Measurements from ENCODE around the gene ITGB3. TPM values are rescaled to one million over a fixed set of nuclear protein-coding genes. Genes with fewer than 3 reads are reported as not detected.

The ITGB3 gene
- total and polyA plus RNA-seq, 9 of the 15 experiments (the other 6 are each of a cell fraction or from before 2014, with no cell fraction given): 0.08 to 2.6 (median 0.62) TPM; not detected in 1

DNA sequence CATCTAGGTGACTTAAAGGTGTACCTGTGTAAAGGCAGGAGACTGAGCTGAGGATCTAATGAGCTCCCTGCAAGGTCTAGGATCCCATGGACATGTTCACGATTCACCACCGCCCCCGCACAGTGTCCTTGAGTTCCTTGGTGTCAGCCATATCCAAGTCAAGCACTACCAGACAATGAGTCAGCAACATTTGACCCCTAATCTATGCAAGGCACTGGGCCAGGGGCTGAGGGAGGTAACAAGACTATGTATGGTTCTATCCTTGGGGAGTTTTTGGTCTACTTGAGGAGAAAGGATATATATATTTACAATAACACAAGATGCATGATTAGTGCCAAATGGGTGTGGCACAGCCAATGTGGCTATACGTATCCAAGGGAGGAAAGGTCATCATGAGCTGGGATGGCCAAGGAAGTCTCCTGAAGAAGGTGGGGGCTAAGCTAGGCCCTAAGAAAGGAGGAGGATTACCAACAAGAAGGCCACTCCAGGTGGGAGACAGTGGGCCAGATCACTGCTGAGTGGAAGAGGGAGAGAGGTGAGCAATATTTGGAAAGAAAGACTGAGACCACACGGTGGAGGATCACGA lies 35.0 kb downstream of the ITGB3 start (continued):
- TF ChIP-seq, protein P1, sequence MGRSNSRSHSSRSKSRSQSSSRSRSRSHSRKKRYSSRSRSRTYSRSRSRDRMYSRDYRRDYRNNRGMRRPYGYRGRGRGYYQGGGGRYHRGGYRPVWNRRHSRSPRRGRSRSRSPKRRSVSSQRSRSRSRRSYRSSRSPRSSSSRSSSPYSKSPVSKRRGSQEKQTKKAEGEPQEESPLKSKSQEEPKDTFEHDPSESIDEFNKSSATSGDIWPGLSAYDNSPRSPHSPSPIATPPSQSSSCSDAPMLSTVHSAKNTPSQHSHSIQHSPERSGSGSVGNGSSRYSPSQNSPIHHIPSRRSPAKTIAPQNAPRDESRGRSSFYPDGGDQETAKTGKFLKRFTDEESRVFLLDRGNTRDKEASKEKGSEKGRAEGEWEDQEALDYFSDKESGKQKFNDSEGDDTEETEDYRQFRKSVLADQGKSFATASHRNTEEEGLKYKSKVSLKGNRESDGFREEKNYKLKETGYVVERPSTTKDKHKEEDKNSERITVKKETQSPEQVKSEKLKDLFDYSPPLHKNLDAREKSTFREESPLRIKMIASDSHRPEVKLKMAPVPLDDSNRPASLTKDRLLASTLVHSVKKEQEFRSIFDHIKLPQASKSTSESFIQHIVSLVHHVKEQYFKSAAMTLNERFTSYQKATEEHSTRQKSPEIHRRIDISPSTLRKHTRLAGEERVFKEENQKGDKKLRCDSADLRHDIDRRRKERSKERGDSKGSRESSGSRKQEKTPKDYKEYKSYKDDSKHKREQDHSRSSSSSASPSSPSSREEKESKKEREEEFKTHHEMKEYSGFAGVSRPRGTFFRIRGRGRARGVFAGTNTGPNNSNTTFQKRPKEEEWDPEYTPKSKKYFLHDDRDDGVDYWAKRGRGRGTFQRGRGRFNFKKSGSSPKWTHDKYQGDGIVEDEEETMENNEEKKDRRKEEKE (IDR thresholded peaks at IDR 0.05; ENCODE audit: borderline replicate concordance in 1 of 2, control insufficient read depth in 1 of 2, low read depth in 2 of 2, low read length in 1 of 2): 0 out of 4 replicates have a peak, but pooled peaks of 1 of the 2 experiments have one; percentile 40
- TF ChIP-seq ZNF197 (CRISPR knock-in tag; IDR thresholded peaks at IDR 0.05; ENCODE audit: low read depth) (peak; percentile 67; the same call in 1 of the 2 replicates), CCNT2 (IDR thresholded peaks at IDR 0.05; ENCODE audit: borderline replicate concordance, extremely low read depth, insufficient read length, low read depth, low read length) (peak; percentile 85), CXXC5 (CRISPR knock-in tag; IDR thresholded peaks at IDR 0.05) (peak; percentile 54), SMAD3 (CRISPR knock-in tag; conservative IDR thresholded peaks at IDR 0.05) (peak; percentile 45; the same call in 1 of the 2 replicates), STAT5A (IDR thresholded peaks at IDR 0.05; ENCODE audit: borderline replicate concordance, low read length) (peak; percentile 76; the same call in 1 of the 2 replicates), BCOR (IDR thresholded peaks at IDR 0.05) (peak; percentile 53; the same call in 1 of the 2 replicates), ZNF76 (CRISPR knock-in tag; IDR thresholded peaks at IDR 0.05; ENCODE audit: borderline replicate concordance) (0 out of 2 replicates have a peak, but pooled peaks have one; percentile 12), DMBX1 (CRISPR knock-in tag; IDR thresholded peaks at IDR 0.05; ENCODE audit: borderline replicate concordance) (peak; percentile 78), STAT5B (CRISPR knock-in tag; IDR thresholded peaks at IDR 0.05) (no peak), JUND (IDR thresholded peaks at IDR 0.05; ENCODE audit: borderline replicate concordance, low read depth, low read length) (peak; percentile 90), JUND (tag; IDR thresholded peaks at IDR 0.05; ENCODE audit: borderline replicate concordance, low read depth, low read length) (peak; percentile 88; the same call in 2 of the 3 replicates), TBL1XR1 (IDR thresholded peaks at IDR 0.05; ENCODE audit: low read length in 2 of 2) (peak in 1 of 2 experiments; percentile 79; a peak in 2 of 4 replicates), RBM39 (optimal IDR thresholded peaks at IDR 0.05; ENCODE audit: low read depth, low read length) (no peak), TAL1 (IDR thresholded peaks at IDR 0.05) (peak; percentile 87), ZNF589 (CRISPR knock-in tag; IDR thresholded peaks at IDR 0.05; ENCODE audit: low read depth) (peak; percentile 77), ZNF707 (CRISPR knock-in tag; conservative IDR thresholded peaks at IDR 0.05) (0 out of 2 replicates have a peak, but pooled peaks have one; percentile 4), TRIM28 (IDR thresholded peaks at IDR 0.05) (0 out of 2 replicates have a peak, but pooled peaks have one; percentile 30)
- TF ChIP-seq, protein P2, sequence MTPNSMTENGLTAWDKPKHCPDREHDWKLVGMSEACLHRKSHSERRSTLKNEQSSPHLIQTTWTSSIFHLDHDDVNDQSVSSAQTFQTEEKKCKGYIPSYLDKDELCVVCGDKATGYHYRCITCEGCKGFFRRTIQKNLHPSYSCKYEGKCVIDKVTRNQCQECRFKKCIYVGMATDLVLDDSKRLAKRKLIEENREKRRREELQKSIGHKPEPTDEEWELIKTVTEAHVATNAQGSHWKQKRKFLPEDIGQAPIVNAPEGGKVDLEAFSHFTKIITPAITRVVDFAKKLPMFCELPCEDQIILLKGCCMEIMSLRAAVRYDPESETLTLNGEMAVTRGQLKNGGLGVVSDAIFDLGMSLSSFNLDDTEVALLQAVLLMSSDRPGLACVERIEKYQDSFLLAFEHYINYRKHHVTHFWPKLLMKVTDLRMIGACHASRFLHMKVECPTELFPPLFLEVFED (CRISPR knock-in tag; conservative IDR thresholded peaks at IDR 0.05): 0 out of 2 replicates have a peak, but pooled peaks have one; percentile 36
- TF ChIP-seq, protein P3, sequence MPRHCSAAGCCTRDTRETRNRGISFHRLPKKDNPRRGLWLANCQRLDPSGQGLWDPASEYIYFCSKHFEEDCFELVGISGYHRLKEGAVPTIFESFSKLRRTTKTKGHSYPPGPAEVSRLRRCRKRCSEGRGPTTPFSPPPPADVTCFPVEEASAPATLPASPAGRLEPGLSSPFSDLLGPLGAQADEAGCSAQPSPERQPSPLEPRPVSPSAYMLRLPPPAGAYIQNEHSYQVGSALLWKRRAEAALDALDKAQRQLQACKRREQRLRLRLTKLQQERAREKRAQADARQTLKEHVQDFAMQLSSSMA (CRISPR knock-in tag; IDR thresholded peaks at IDR 0.05): no peak
- TF ChIP-seq, protein P4, sequence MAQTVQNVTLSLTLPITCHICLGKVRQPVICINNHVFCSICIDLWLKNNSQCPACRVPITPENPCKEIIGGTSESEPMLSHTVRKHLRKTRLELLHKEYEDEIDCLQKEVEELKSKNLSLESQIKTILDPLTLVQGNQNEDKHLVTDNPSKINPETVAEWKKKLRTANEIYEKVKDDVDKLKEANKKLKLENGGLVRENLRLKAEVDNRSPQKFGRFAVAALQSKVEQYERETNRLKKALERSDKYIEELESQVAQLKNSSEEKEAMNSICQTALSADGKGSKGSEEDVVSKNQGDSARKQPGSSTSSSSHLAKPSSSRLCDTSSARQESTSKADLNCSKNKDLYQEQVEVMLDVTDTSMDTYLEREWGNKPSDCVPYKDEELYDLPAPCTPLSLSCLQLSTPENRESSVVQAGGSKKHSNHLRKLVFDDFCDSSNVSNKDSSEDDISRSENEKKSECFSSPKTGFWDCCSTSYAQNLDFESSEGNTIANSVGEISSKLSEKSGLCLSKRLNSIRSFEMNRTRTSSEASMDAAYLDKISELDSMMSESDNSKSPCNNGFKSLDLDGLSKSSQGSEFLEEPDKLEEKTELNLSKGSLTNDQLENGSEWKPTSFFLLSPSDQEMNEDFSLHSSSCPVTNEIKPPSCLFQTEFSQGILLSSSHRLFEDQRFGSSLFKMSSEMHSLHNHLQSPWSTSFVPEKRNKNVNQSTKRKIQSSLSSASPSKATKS (CRISPR knock-in tag; IDR thresholded peaks at IDR 0.05): no peak
